HG03469 (cell line): ENCODE data around the gene TSHZ2.

Source experiments
- ATAC-seq: cut with Tn5 transposase; IDR thresholded peaks from one replicate; pipeline ENCODE4 v1.9.1; 2021; ENCODE audit warnings: mild to moderate bottlenecking, moderate library complexity, moderate number of reproducible peaks; ENCODE audit not compliant: unreplicated experiment

TSHZ2 gene

GRCh38 chr20:53159160-53159559 lies 187.0 kb downstream of the TSHZ2 start:
- no peak for ATAC-seq

- ATAC-seq = no peak
Observed at GRCh38 chr20:53161073-53161472, 188.9 kb downstream of the TSHZ2 start.

GRCh38 chr20:53161473-53161872 lies 189.3 kb downstream of the TSHZ2 start:
- ATAC-seq = no peak

- ATAC-seq = no peak
Observed at GRCh38 chr20:53162251-53162835, 190.2 kb downstream of the TSHZ2 start.

GRCh38 chr20:53163486-53163885 lies 191.3 kb downstream of the TSHZ2 start:
- ATAC-seq = no peak

GRCh38 chr20:53164072-53164471 lies 191.9 kb downstream of the TSHZ2 start:
- ATAC-seq = no peak

GRCh38 chr20:53165452-53165851 lies 193.3 kb downstream of the TSHZ2 start:
- ATAC-seq = no peak

GRCh38 chr20:53168491-53168890 lies 196.3 kb downstream of the TSHZ2 start:
- no peak for ATAC-seq

GRCh38 chr20:53170196-53170595 lies 198.0 kb downstream of the TSHZ2 start:
- no peak for ATAC-seq

GRCh38 chr20:53171065-53171464 lies 198.9 kb downstream of the TSHZ2 start:
- ATAC-seq = no peak

- ATAC-seq = no peak
Observed at GRCh38 chr20:53174454-53174853, 202.3 kb downstream of the TSHZ2 start.

GRCh38 chr20:53175135-53175780 lies 203.1 kb downstream of the TSHZ2 start:
- no peak for ATAC-seq

- no peak for ATAC-seq
Observed at GRCh38 chr20:53176134-53176533, 204.0 kb downstream of the TSHZ2 start.

GRCh38 chr20:53177687-53178086 lies 205.5 kb downstream of the TSHZ2 start:
- ATAC-seq = no peak

GRCh38 chr20:53179749-53180148 lies 207.6 kb downstream of the TSHZ2 start:
- ATAC-seq = no peak

GRCh38 chr20:53180928-53181362 lies 208.8 kb downstream of the TSHZ2 start:
- no peak for ATAC-seq

- ATAC-seq = no peak
Observed at GRCh38 chr20:53181866-53182376, 209.8 kb downstream of the TSHZ2 start.

- no peak for ATAC-seq
Observed at GRCh38 chr20:53183181-53183580, 211.0 kb downstream of the TSHZ2 start.

GRCh38 chr20:53186635-53187034 lies 214.5 kb downstream of the TSHZ2 start:
- no peak for ATAC-seq

- ATAC-seq = no peak
Observed at GRCh38 chr20:53187392-53188068, 215.4 kb downstream of the TSHZ2 start.

- ATAC-seq = no peak
Observed at GRCh38 chr20:53190225-53190624, 218.1 kb downstream of the TSHZ2 start.

GRCh38 chr20:53191957-53192356 lies 219.8 kb downstream of the TSHZ2 start:
- ATAC-seq = no peak
